Sigmoid colon (tissue), 7 donors: Measurements from ENCODE around the gene SOBP. TPM values are rescaled to one million over a fixed set of nuclear protein-coding genes. Genes with fewer than 3 reads are reported as not detected.

Experiments
- DNase-seq: peaks from one replicate; pipeline ENCODE4 v3.0.0-alpha.2; 2019
- H3K27ac ChIP-seq, 4 donors: fragments of 200-600 bp; sonication (generic); one replicate each; pipeline ENCODE4 v1.5.1; 2016 to 2019; ENCODE audit warnings: mild to moderate bottlenecking in 1 of 4
- H3K27me3 ChIP-seq, 3 donors: fragments of 200-600 bp; sonication (generic); one replicate each; pipeline ENCODE4 v1.5.1; 2019; ENCODE audit warnings: mild to moderate bottlenecking in 1 of 3
- H3K36me3 ChIP-seq, 4 donors: fragments of 200-600 bp; sonication (generic); one replicate each; pipeline ENCODE4 v1.5.1; 2016 to 2019
- H3K4me1 ChIP-seq, 4 donors: fragments of 200-600 bp; sonication (generic); one replicate each; pipeline ENCODE4 v1.5.1; 2017 to 2019
- H3K4me3 ChIP-seq, 4 donors: fragments of 200-600 bp; sonication (generic); one replicate each; pipeline ENCODE4 v1.5.1; 2017 to 2019; ENCODE audit warnings: mild to moderate bottlenecking in 2 of 4, moderate library complexity in 1 of 4
- H3K9me3 ChIP-seq, 4 donors: fragments of 200-600 bp in 3 of 4; sonication (generic) in 3 of 4; one replicate each; pipeline versions ENCODE4 v1.5.1 to v1.6.1; 2013 to 2019
- CTCF ChIP-seq, 4 experiments: fragments of 450-650 bp in 3 of 4; fragments of 200-600 bp in 1 of 4; IDR thresholded peaks; one replicate each; pipeline ENCODE4 v1.5.1; 2016 to 2019; ENCODE audit warnings: antibody characterized with exemption in 4 of 4, mild to moderate bottlenecking in 3 of 4, moderate library complexity in 2 of 4
- EP300 ChIP-seq, 4 donors: sonication (generic); formaldehyde crosslinking; IDR thresholded peaks; one replicate each; pipeline ENCODE4 v1.6.1; 2017; ENCODE audit warnings: antibody characterized with exemption in 4 of 4
- POLR2A ChIP-seq, 2 donors: fragments of 450-650 bp; IDR thresholded peaks; one replicate each; pipeline ENCODE4 v1.6.1; 2016; ENCODE audit warnings: antibody characterized with exemption in 2 of 2, mild to moderate bottlenecking in 2 of 2, moderate library complexity in 2 of 2
- POLR2AphosphoS5 ChIP-seq, 4 donors: sonication (generic); formaldehyde crosslinking; IDR thresholded peaks; one replicate each; pipeline ENCODE4 v1.6.1; 2017; ENCODE audit warnings: antibody characterized with exemption in 4 of 4
- WGBS, 2 donors: extraction: QIAGEN DNeasy Blood & Tissue Kit; methylation state at CpG; one replicate each; pipeline ENCODE4 v1.1.7; 2013; 5-methylcytosine and 5-hydroxymethylcytosine counted together
- intact Hi-C: fragments of 100-400 bp; cut with DNase I; formaldehyde crosslinking; loops from one replicate; pipeline ENCODE4 v1.15.1; 2023
- polyA plus RNA-seq, 3 donors: library from polyadenylated mRNA; stranded (reverse); fragments of 200-250 nt; gene quantifications; one replicate each; pipeline ENCODE4 v1.2.3, GENCODE V29; 2013
- total RNA-seq, 4 donors: library from RNA; depleted of rRNA; stranded (reverse); fragments of >200 nt; gene quantifications; one replicate each; pipeline ENCODE4 v1.1.0, GENCODE V29; 2016
- donor health status: healthy with polysubstance abuse.
- donor health status: Bipolar disorder and iron deficiency.
- donor health status: healthy.

Gene SOBP
- total and polyA plus RNA-seq, 7 donors = 1.2 to 38.5 (median 16.8) TPM

- H3K27me3 ChIP-seq = peaks cover 0 to 6% (median 0%) of the 10 kb centered on the region in 3 donors
- no peak for DNase-seq
- H3K4me3 ChIP-seq = peak overlapping the region; percentile 77 to 86 (median 82)
- H3K27ac ChIP-seq = peak overlapping the region; percentile 88 to 95 (median 92)
- no peaks in the 10 kb centered on the region for H3K36me3 ChIP-seq
- intact Hi-C loops = loop anchor here (5.0 kb wide), 1 partner anchor 469 kb away; the partner anchor contains the start of gene SEC63
- H3K9me3 ChIP-seq = no peaks in the 10 kb centered on the region
- WGBS, 2 donors = 10 to 13% methylated on average over 27 of the region's 27 CpGs
- no peak for TF ChIP-seq POLR2A (IDR thresholded peaks at IDR 0.05)
- no peak for TF ChIP-seq EP300 (IDR thresholded peaks at IDR 0.05)
- no peak for TF ChIP-seq CTCF (IDR thresholded peaks at IDR 0.05)
- TF ChIP-seq POLR2AphosphoS5 (IDR thresholded peaks at IDR 0.05) = no peak
- H3K4me1 ChIP-seq = peaks cover 0 to 26% (median 12%) of the 10 kb centered on the region in 4 donors
These were observed 1.6 kb upstream of the SOBP start for GRCh38 chr6:107488174-107488874.

- H3K27ac ChIP-seq = peak overlapping the region; percentile 88 to 95 (median 92)
- H3K36me3 ChIP-seq = no peaks in the 10 kb centered on the region
- DNase-seq = peak; percentile 77
- intact Hi-C loops = loop anchor here (5.0 kb wide), 1 partner anchor 468 kb away; the partner anchor contains the start of gene SEC63
- TF ChIP-seq EP300 (IDR thresholded peaks at IDR 0.05) (no peak), POLR2A (IDR thresholded peaks at IDR 0.05) (no peak), POLR2AphosphoS5 (IDR thresholded peaks at IDR 0.05) (no peak), CTCF (IDR thresholded peaks at IDR 0.05) (no peak)
- peaks cover 0 to 6% (median 0%) of the 10 kb centered on the region in 3 donors for H3K27me3 ChIP-seq
- peak overlapping the region; percentile 77 to 86 (median 82) for H3K4me3 ChIP-seq
- peaks cover 0 to 31% (median 17%) of the 10 kb centered on the region in 4 donors for H3K4me1 ChIP-seq
- H3K9me3 ChIP-seq = no peaks in the 10 kb centered on the region
- WGBS, 2 donors = 1% methylated on average over 51 of the region's 51 CpGs
These were observed 862 bp upstream of the SOBP start for GRCh38 chr6:107488875-107489635.

GRCh38 chr6:107490566-107491137 is 735 bp downstream of the SOBP start:
- Histone ChIP-seq H3K27ac (peak overlapping the region; percentile 88 to 95 (median 92)), H3K4me3 (peak overlapping the region; percentile 77 to 86 (median 82)), H3K9me3 (no peaks in the 10 kb centered on the region), H3K27me3 (peaks cover 0 to 6% (median 0%) of the 10 kb centered on the region in 3 donors), H3K4me1 (peaks cover 0 to 45% (median 31%) of the 10 kb centered on the region in 4 donors), H3K36me3 (no peaks in the 10 kb centered on the region)
- peak; percentile 65 for DNase-seq
- intact Hi-C loops = loop anchor here (2.0 to 10.0 kb wide), 6 partner anchors 32 to 1894 kb away; partner anchors contain the start of genes CD164 and PDSS2
- TF ChIP-seq CTCF (IDR thresholded peaks at IDR 0.05) (no peak), POLR2AphosphoS5 (IDR thresholded peaks at IDR 0.05) (no peak), POLR2A (IDR thresholded peaks at IDR 0.05) (no peak), EP300 (IDR thresholded peaks at IDR 0.05) (no peak)
- 1% methylated on average over 30 of the region's 30 CpGs for WGBS, 2 donors

GRCh38 chr6:107491138-107491609 is 1.3 kb downstream of the SOBP start:
- no peaks in the 10 kb centered on the region for H3K36me3 ChIP-seq
- peak overlapping the region; percentile 88 to 95 (median 92) for H3K27ac ChIP-seq
- no peaks in the 10 kb centered on the region for H3K9me3 ChIP-seq
- H3K4me3 ChIP-seq = peak overlapping the region; percentile 77 to 86 (median 82)
- peak; percentile 91 for DNase-seq
- H3K27me3 ChIP-seq = peaks cover 0 to 6% (median 0%) of the 10 kb centered on the region in 3 donors
- intact Hi-C loops = loop anchor here (2.0 to 10.0 kb wide), 6 partner anchors 32 to 1894 kb away; partner anchors contain the start of genes CD164 and PDSS2
- peaks cover 0 to 50% (median 36%) of the 10 kb centered on the region in 4 donors for H3K4me1 ChIP-seq
- TF ChIP-seq POLR2AphosphoS5 (IDR thresholded peaks at IDR 0.05) (peak in 3 of 4 donors; percentile 28 to 39 (median 36)), POLR2A (IDR thresholded peaks at IDR 0.05) (peak in 1 of 2 donors; percentile 10), EP300 (IDR thresholded peaks at IDR 0.05) (no peak)
- WGBS, 2 donors = 2% methylated on average over 38 of the region's 38 CpGs
